ENCODE measurements around the gene AGA. TPM values are rescaled to one million over a fixed set of nuclear protein-coding genes. Genes with fewer than 3 reads are reported as not detected.

Gene AGA
- total RNA-seq, 2 experiments from 2014 or later: 14.6 to 15.4 TPM

DNA sequence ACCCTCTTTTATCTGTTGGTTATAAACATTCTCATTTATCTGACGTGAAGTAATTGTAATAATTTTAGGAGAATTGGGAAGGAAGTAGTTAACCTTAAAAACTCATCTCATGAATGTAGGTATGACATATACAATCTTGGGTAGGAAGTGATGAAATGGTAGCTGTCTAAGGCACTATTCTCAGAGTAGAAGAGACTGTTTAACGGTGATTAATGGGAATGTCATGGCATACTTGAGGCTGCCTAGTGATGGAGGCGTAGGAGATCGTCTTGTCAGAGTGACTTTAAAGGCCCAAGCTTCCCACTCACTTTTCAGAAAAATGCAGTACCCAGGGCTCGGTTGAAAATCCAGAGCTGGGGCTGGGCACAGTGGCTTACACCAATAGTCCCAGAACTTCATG, 19.4 kb upstream of the AGA start:
- H3K9me3 ChIP-seq (ENCODE audit: control insufficient read depth in 1 of 2, insufficient read depth in 1 of 2, low read length in 2 of 2): no peaks in the 10 kb centered on the region
- no peaks in the 10 kb centered on the region for H3K36me3 Mint-ChIP-seq (ENCODE audit: low read depth)
- intact Hi-C loops (cut with DNase I, micrococcal nuclease): no loop called here
- H3K27ac ChIP-seq (ENCODE audit: low read depth in 1 of 2, low read length in 2 of 2): no peak overlapping the region
- DNase-seq: no peak
- CTCF ChIA-PET: no interaction called here
- no peak overlapping the region for H3K27ac Mint-ChIP-seq
- TF ChIP-seq CTCF (IDR thresholded peaks at IDR 0.05): no peak
- no peaks in the 10 kb centered on the region for H3K27me3 Mint-ChIP-seq
- POLR2A ChIA-PET: no interaction called here
- no peak overlapping the region for H3K4me3 ChIP-seq (ENCODE audit: low read length)
- no peaks in the 10 kb centered on the region for H3K27me3 ChIP-seq (ENCODE audit: control insufficient read depth in 1 of 2, insufficient read depth in 2 of 2, low read length in 2 of 2)
- no peak overlapping the region for H3K4me3 Mint-ChIP-seq
- no peak for ATAC-seq (ENCODE audit: poor library complexity)
- no peaks in the 10 kb centered on the region for H3K4me1 ChIP-seq (ENCODE audit: insufficient read depth, low read length)
- no peaks in the 10 kb centered on the region for H3K4me1 Mint-ChIP-seq (ENCODE audit: low read depth)
- H3K36me3 ChIP-seq (ENCODE audit: insufficient read depth, low read length): no peaks in the 10 kb centered on the region
- no peaks in the 10 kb centered on the region for H3K9me3 Mint-ChIP-seq

GRCh38 chr4:177460460-177460859, 18.2 kb upstream of the AGA start:
- H3K4me3 ChIP-seq (ENCODE audit: low read length): no peak overlapping the region
- no peak for TF ChIP-seq CTCF (IDR thresholded peaks at IDR 0.05)
- ChIA-PET CTCF (no interaction called here), POLR2A (interaction anchor here (1.6 kb wide), 1 partner anchor 151 kb away, joined by 3 read pairs; no protein-coding TSS in a partner anchor)
- no peaks in the 10 kb centered on the region for H3K27me3 Mint-ChIP-seq
- no peaks in the 10 kb centered on the region for H3K27me3 ChIP-seq (ENCODE audit: control insufficient read depth in 1 of 2, insufficient read depth in 2 of 2, low read length in 2 of 2)
- H3K4me3 Mint-ChIP-seq: no peak overlapping the region
- H3K4me1 ChIP-seq (ENCODE audit: insufficient read depth, low read length): no peaks in the 10 kb centered on the region
- DNase-seq (no peak), ATAC-seq (ENCODE audit: poor library complexity) (no peak)
- no peak overlapping the region for H3K27ac Mint-ChIP-seq
- no peaks in the 10 kb centered on the region for H3K36me3 Mint-ChIP-seq (ENCODE audit: low read depth)
- H3K36me3 ChIP-seq (ENCODE audit: insufficient read depth, low read length): no peaks in the 10 kb centered on the region
- intact Hi-C loops (cut with DNase I, micrococcal nuclease): no loop called here
- no peaks in the 10 kb centered on the region for H3K9me3 Mint-ChIP-seq
- H3K27ac ChIP-seq (ENCODE audit: low read depth in 1 of 2, low read length in 2 of 2): no peak overlapping the region
- no peaks in the 10 kb centered on the region for H3K9me3 ChIP-seq (ENCODE audit: control insufficient read depth in 1 of 2, insufficient read depth in 1 of 2, low read length in 2 of 2)
- no peaks in the 10 kb centered on the region for H3K4me1 Mint-ChIP-seq (ENCODE audit: low read depth)

DNA sequence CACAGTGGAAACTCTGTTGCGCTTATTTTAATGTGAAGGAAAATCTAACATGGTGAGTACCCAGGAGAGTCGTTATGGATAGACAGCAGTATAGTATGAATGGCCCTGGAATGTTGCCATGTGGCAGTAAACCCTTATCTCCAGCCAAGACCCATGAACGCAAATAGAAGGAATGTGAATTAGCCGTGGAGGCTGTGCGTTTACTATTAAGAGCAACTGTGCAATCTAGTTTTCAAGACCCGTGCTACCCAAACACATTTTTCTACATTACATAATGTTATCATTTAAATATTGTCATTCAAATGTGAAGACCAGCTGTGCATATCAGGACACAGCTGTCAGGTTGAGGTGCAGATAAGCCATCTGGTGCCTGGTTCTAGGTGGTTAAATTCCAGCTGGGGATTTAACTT, 13.3 kb upstream of the AGA start:
- H3K36me3 Mint-ChIP-seq (ENCODE audit: low read depth): no peaks in the 10 kb centered on the region
- no peaks in the 10 kb centered on the region for H3K27me3 Mint-ChIP-seq
- intact Hi-C loops (cut with DNase I, micrococcal nuclease): no loop called here
- H3K9me3 ChIP-seq (ENCODE audit: control insufficient read depth in 1 of 2, insufficient read depth in 1 of 2, low read length in 2 of 2): no peaks in the 10 kb centered on the region
- no peaks in the 10 kb centered on the region for H3K27me3 ChIP-seq (ENCODE audit: control insufficient read depth in 1 of 2, insufficient read depth in 2 of 2, low read length in 2 of 2)
- ChIA-PET CTCF (no interaction called here), POLR2A (no interaction called here)
- no peaks in the 10 kb centered on the region for H3K4me1 ChIP-seq (ENCODE audit: insufficient read depth, low read length)
- H3K9me3 Mint-ChIP-seq: no peaks in the 10 kb centered on the region
- ATAC-seq (ENCODE audit: poor library complexity) (no peak), DNase-seq (no peak)
- no peak overlapping the region for H3K4me3 ChIP-seq (ENCODE audit: low read length)
- no peaks in the 10 kb centered on the region for H3K36me3 ChIP-seq (ENCODE audit: insufficient read depth, low read length)
- no peak for TF ChIP-seq CTCF (IDR thresholded peaks at IDR 0.05)
- no peak overlapping the region for H3K4me3 Mint-ChIP-seq
- H3K27ac ChIP-seq (ENCODE audit: low read depth in 1 of 2, low read length in 2 of 2): no peak overlapping the region
- H3K4me1 Mint-ChIP-seq (ENCODE audit: low read depth): no peaks in the 10 kb centered on the region
- no peak overlapping the region for H3K27ac Mint-ChIP-seq

Measured in CD4-positive, alpha-beta T cell (primary cell).